HepG2 (cell line): ENCODE results near the gene IL1RAP. TPM values are rescaled to one million over a fixed set of nuclear protein-coding genes. Genes with fewer than 3 reads are reported as not detected.

Experiments used
- ATAC-seq: fragments of 200-7000 bp; cut with Tn5 transposase; 3 replicates; pipeline ENCODE4 v1.9.1; 2020; ENCODE audit warnings: mild to moderate bottlenecking, moderate library complexity
- BruUV-seq: library from RNA; stranded (reverse); fragments of 400-500 nt; replicated peaks from 2 replicates; lab custom pipeline; 2021; lab: Mats Ljungman, UMichigan
- CTCF ChIA-PET: fragments of 300-600 bp; formaldehyde crosslinking; extraction: SDS; loops from one replicate; lab custom pipeline; 2021; ENCODE audit warnings: low total read pairs, inconsistent platforms, low intra/inter-chr PET ratio; lab: Yijun Ruan, JAX
- POLR2A ChIA-PET: fragments of 350-600 bp; sonication (Branson Sonifier 250); formaldehyde crosslinking; loops from one replicate; lab custom pipeline; 2020; ENCODE audit warnings: antibody characterized with exemption, inconsistent platforms; lab: Yijun Ruan, JAX
- DNase-seq: peaks from one replicate; pipeline ENCODE4 v3.0.0-alpha.2; 2015; ENCODE audit warnings: low spot score
- FAIRE-seq: peaks from 3 replicates; lab custom pipeline; 2011; peaks lifted over from hg19 to GRCh38; lab: Jason Lieb, UNC
- H2AFZ ChIP-seq: one replicate; pipeline ENCODE4 v1.6.1; 2011; ENCODE audit warnings: low read length, inconsistent platforms
- H3K27ac ChIP-seq: fragments of 300-600 bp; 3 replicates; pipeline ENCODE4 v1.8.0; 2011; ENCODE audit warnings: mixed run types, mild to moderate bottlenecking, mixed read lengths, low read length, inconsistent platforms; ENCODE audit not compliant: insufficient read depth; ENCODE audit errors: extremely low read length
- H3K27me3 ChIP-seq, 2 experiments: fragments of 200-600 bp in 1 of 2; 2 replicates in 1 of 2; 3 replicates in 1 of 2; pipeline versions ENCODE4 v1.6.0 to v1.8.0; 2011; ENCODE audit warnings: low read length in 2 of 2, mild to moderate bottlenecking in 2 of 2, moderate library complexity in 2 of 2, inconsistent platforms in 1 of 2; ENCODE audit not compliant: insufficient read depth in 2 of 2, control insufficient read depth in 1 of 2
- H3K36me3 ChIP-seq, 2 experiments: fragments of 200-600 bp in 1 of 2; replicated peaks in 1 of 2; 2 replicates in 1 of 2; 3 replicates in 1 of 2; pipeline versions ENCODE4 v1.5.1 to v1.8.0; 2011; ENCODE audit warnings: low read length in 2 of 2, inconsistent platforms in 1 of 2; ENCODE audit not compliant: insufficient read depth in 2 of 2, control insufficient read depth in 1 of 2
- H3K4me1 ChIP-seq: 2 replicates; pipeline ENCODE4 v1.5.1; 2012; ENCODE audit warnings: low read length, inconsistent platforms; ENCODE audit not compliant: insufficient read depth
- H3K4me2 ChIP-seq: 2 replicates; pipeline ENCODE4 v1.6.0; 2011; ENCODE audit warnings: low read depth, low read length, inconsistent platforms
- H3K4me3 ChIP-seq, 3 experiments: fragments of 200-600 bp in 1 of 3; sonication (generic), shearing (Covaris generic) in 1 of 3; replicated peaks in 1 of 3; 2 replicates each; pipeline ENCODE4 v1.5.1; 2011 to 2016; ENCODE audit warnings: low read length in 3 of 3, inconsistent platforms in 2 of 3, low read depth in 2 of 3, mild to moderate bottlenecking in 2 of 3, control low read depth in 1 of 3, mixed read lengths in 1 of 3; ENCODE audit not compliant: insufficient read depth in 1 of 3
- H3K79me2 ChIP-seq: one replicate; pipeline ENCODE4 v1.6.1; 2011; ENCODE audit warnings: low read length, inconsistent platforms; ENCODE audit not compliant: insufficient read depth
- H3K9ac ChIP-seq: 2 replicates; pipeline ENCODE4 v1.6.0; 2011; ENCODE audit warnings: mild to moderate bottlenecking, low read depth, low read length, inconsistent platforms; ENCODE audit not compliant: insufficient read depth
- H3K9me3 ChIP-seq: 2 replicates; pipeline ENCODE4 v1.5.1; 2012; ENCODE audit warnings: mild to moderate bottlenecking, low read length
- H4K20me1 ChIP-seq: 2 replicates; pipeline ENCODE4 v1.6.0; 2011; ENCODE audit warnings: inconsistent platforms, mild to moderate bottlenecking, low read length, moderate library complexity; ENCODE audit not compliant: insufficient read depth
- BRD4 ChIP-seq: sonication (generic); formaldehyde crosslinking; IDR thresholded peaks from 2 replicates; pipeline ENCODE4 v1.4.0; 2020; ENCODE audit warnings: missing genetic modification reagents
- NFIB ChIP-seq: sonication (generic); formaldehyde crosslinking; IDR thresholded peaks from 2 replicates; pipeline ENCODE4 v1.9.0; 2021; ENCODE audit warnings: missing genetic modification reagents, mild to moderate bottlenecking, borderline replicate concordance
- PBX3 ChIP-seq: sonication (generic); formaldehyde crosslinking; IDR thresholded peaks from 2 replicates; pipeline ENCODE4 v1.8.1; 2023; ENCODE audit warnings: missing genetic modification reagents, inconsistent platforms, borderline replicate concordance
- SAFB2 ChIP-seq: sonication (generic); formaldehyde crosslinking; IDR thresholded peaks from 2 replicates; pipeline ENCODE4 v1.5.1; 2020; ENCODE audit warnings: missing genetic modification reagents, low read depth, mild to moderate bottlenecking, borderline replicate concordance
- ZBTB34 ChIP-seq: sonication (generic); formaldehyde crosslinking; IDR thresholded peaks from 2 replicates; pipeline ENCODE4 v1.8.0; 2022; ENCODE audit warnings: mild to moderate bottlenecking, missing genetic modification reagents
- ZNF354B ChIP-seq: sonication (generic); formaldehyde crosslinking; IDR thresholded peaks from 2 replicates; pipeline ENCODE4 v1.8.0; 2022; ENCODE audit warnings: mild to moderate bottlenecking, missing genetic modification reagents
- ZNF746 ChIP-seq: sonication (generic); formaldehyde crosslinking; IDR thresholded peaks from 2 replicates; pipeline ENCODE4 v1.8.0; 2022; ENCODE audit warnings: mild to moderate bottlenecking, missing genetic modification reagents
- WGBS: methylation state at CpG from one replicate; pipeline ENCODE4 v1.1.6; 2017; ENCODE audit warnings: low lambda C conversion rate; 5-methylcytosine and 5-hydroxymethylcytosine counted together
- in situ Hi-C: cut with HindIII; loops from 2 replicates; pipeline ENCODE4 v1.10.0; 2017; ENCODE audit warnings: low pct_unique_long_range_greater_than_20kb; ENCODE audit not compliant: extremely low pct_ligation_motif_present
- intact Hi-C: fragments of 100-400 bp; cut with micrococcal nuclease; formaldehyde crosslinking; loops from one replicate; pipeline ENCODE4 v1.10.0; 2022; ENCODE audit not compliant: unreplicated experiment
- polyA plus RNA-seq, 8 experiments: library from polyadenylated mRNA; depleted of rRNA in 3 of 8; stranded (reverse) in 7 of 8; unstranded in 1 of 8; fragments of >200 nt; fragmentation: Illumina TruSeq in 4 of 8; extraction: Trizol in 4 of 8; gene quantifications; 2 replicates each; pipeline versions ENCODE4 v1.2.1 to v1.2.3, GENCODE V29; 2011 to 2016; ENCODE audit warnings: low read depth in 4 of 8, missing spikeins in 1 of 8, mixed read lengths in 1 of 8; ENCODE audit not compliant: insufficient read depth in 1 of 8
- total RNA-seq, 5 experiments: library from RNA; depleted of rRNA; stranded (reverse); fragments of >200 nt; fragmentation: Illumina TruSeq; extraction: Trizol; gene quantifications; 2 replicates each; pipeline ENCODE4 v1.2.3, GENCODE V29; 2016; ENCODE audit warnings: low read depth in 1 of 5

IL1RAP gene
- total and polyA plus RNA-seq, 2 of the 13 experiments (the other 11 are each of a cell fraction or from before 2014, with no cell fraction given) = 18.3 to 54.9 TPM

GRCh38 chr3:190616637-190617036 is 102.8 kb downstream of the IL1RAP start:
- ATAC-seq = no peak
- intact Hi-C loops = loop anchor here (2.0 to 5.0 kb wide), 2 partner anchors 49 to 102 kb away; partner anchors contain the start of gene IL1RAP
- BruUV-seq = no TSS peak

More at GRCh38 chr3:190616637-190617036, 102.8 kb downstream of the IL1RAP start:
- peaks cover 80% of the 10 kb centered on the region for H3K4me1 ChIP-seq
- peak overlapping the region; percentile 45 for H3K4me2 ChIP-seq
- CTCF ChIA-PET = no interaction called here
- TF ChIP-seq ZBTB34 = no peak
- TF ChIP-seq PBX3 (CRISPR knock-in tag) = no peak
- no peak for TF ChIP-seq NFIB (CRISPR knock-in tag)
- TF ChIP-seq BRD4 (CRISPR knock-in tag) = no peak
- no peak for TF ChIP-seq ZNF746 (CRISPR knock-in tag)
- TF ChIP-seq ZNF354B (CRISPR knock-in tag) = no peak
- TF ChIP-seq SAFB2 (CRISPR knock-in tag) = no peak
- no peaks in the 10 kb centered on the region for H3K9me3 ChIP-seq
- no peak overlapping the region; a peak in 1 of 6 replicates for H3K4me3 ChIP-seq
- H3K36me3 ChIP-seq = no peaks in the 10 kb centered on the region
- POLR2A ChIA-PET = interaction anchor here (1.2 kb wide), 1 partner anchor 81 kb away, joined by 3 read pairs; no protein-coding TSS in a partner anchor
- DNase-seq (no peak), FAIRE-seq (no peak)
- H3K79me2 ChIP-seq = no peaks in the 10 kb centered on the region
- H3K27ac ChIP-seq = peak overlapping the region; percentile 75
- no peaks in the 10 kb centered on the region for H3K27me3 ChIP-seq
- no peaks in the 10 kb centered on the region for H4K20me1 ChIP-seq
- WGBS = 86% methylated on average over 6 of the region's 6 CpGs
- peak overlapping the region; percentile 51 for H3K9ac ChIP-seq
- no peak overlapping the region for H2AFZ ChIP-seq
- in situ Hi-C loops = no loop called here
